Stimulated activated CD4-positive, alpha-beta T cell treated with anti-CD3 and anti-CD28 coated beads, TNF-alpha, amount 100 ng/mL, for 48 hours (primary cell): ENCODE measurements around the gene SKIDA1.

Experiments used
- DNase-seq, 3 donors: peaks; one replicate each; pipeline ENCODE4 v3.0.0-alpha.2; 2020; ENCODE audit warnings: low read depth in 3 of 3

The SKIDA1 gene

GRCh38 chr10:21529032-21529910, 3.8 kb upstream of the SKIDA1 start:
- DNase-seq = no peak

GRCh38 chr10:21528236-21529031, 3.0 kb upstream of the SKIDA1 start:
- DNase-seq = no peak

- DNase-seq = no peak
These were observed 2.2 kb upstream of the SKIDA1 start for GRCh38 chr10:21527598-21528235.

DNA sequence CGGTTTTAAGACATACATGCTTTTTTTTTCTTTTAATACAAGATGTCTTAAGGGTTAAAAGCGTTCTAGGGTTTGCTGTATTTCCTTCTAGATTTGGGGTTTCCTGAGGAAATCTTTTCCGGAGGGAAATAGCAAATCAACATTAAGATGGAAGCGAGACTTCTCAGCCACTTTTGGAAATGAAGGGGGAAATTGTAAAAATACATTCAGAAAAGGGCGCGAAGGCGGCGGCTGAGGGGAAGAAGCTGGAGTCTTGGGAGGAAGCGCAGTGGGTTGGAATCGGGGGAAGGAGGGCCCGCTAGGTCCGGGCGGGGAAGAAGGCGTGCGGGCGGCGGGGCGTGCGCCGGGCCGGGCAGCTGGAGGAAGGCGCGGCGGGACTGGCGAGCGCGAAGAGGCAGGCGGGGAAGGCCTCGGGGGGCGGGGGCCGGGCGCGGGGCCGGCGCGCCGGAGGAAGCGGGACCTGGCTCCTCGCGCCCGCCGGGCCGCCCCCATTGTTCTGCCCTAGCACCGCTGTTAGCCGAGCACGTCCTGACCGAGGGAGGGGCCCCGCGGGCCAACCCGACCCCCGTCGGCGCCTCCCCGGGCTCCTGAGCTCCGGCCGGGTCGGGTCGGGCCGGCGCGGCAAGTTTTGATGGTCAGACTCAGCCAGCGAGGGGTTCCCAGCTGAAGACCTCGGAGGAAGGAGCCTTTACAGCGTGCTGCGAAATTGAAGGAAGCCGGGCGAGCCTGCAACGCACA, 1.5 kb upstream of the SKIDA1 start:
- peak in 1 of 3 donors; percentile 36 for DNase-seq

DNA sequence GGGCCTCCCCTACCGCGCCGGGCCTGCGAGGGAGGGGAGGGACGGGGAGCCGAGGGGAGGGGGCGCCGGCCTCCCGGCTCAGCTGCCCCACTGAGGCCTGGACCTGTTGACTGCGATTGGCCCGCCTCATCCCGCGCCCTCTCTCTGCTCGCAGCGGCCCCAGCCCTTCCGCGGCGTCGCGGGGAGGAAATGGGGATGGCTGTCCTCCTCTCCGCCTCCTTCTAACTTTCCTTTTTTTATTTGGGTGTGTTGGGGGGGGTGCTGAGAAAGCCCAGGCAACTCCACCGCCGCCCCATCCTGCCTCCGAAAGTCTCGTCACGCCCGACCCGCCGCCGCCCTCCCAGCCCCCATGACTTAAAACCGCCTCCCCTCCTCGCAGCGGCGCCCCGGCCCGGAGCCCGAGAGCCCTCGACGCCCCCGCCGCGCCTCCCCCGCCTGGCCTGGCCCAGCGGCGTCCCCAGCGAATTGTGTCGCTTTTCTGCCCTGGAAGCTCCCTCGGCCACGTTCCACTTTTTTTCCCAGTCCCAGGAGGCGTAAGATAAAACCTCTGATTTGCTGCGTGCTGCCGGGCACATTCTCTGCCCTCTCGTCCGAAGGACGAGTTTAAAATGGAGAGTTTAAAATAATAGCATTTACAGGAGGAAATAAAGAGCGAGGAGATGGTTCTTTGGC, 842 bp upstream of the SKIDA1 start:
- DNase-seq = peak in 1 of 3 donors; percentile 49

GRCh38 chr10:21524526-21525366, 736 bp downstream of the SKIDA1 start:
- no peak for DNase-seq

DNA sequence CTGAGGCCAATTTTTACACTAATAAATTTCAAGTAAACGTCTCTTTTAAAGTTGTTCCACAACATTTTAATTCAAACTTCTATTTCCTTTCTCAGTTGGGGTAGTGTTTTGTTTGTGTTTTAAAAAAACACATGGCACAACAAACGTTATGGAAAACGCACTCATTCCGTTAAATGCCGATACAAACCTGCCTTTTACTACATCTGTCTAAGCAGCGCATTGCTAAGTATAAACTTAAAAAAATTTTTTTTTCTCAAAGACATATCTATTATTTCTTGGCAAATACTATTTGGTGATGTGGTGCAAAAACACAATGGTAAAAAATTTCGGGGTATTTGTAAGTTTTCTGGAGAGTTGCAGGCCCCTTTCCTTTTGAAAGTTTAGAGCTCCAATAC, 1.4 kb downstream of the SKIDA1 start:
- no peak for DNase-seq

GRCh38 chr10:21523557-21524008, 1.9 kb downstream of the SKIDA1 start:
- DNase-seq = no peak

- DNase-seq = no peak
These were observed 2.7 kb downstream of the SKIDA1 start for GRCh38 chr10:21522631-21523406.

DNA sequence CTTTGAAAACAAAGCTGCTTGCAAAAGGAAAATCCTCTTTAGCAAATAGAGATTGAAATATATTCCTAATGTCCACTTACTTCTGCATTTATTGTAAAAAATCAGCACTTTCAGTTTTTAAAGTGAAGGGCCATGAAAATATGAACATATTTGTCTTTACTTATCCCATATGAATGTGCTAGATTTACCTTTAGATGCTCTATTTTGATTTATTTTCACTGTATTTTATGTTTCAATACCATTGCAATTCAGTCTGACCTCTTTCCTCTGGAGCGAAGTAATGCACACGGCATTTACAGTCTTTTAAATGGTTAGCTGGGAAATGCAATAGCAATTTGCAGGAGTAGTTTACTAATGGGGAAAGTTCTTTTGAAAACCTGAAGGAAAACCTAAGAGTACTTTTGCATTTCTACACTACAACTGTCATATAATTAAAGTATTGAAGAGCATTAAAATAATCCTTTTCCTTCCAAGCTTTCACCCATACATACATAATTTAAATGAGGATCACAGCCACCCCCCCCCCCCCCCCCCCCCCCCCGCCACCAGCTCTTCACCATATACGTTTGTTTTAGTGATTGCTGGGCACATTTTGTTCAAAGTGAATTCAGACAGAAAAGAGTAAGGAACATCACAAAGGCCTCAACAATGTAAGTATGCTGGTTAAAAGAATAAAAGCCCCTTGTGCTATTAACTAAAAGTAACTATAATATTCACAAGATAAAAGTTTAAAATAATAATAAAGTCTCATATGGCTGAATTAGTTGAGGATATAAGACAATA, 3.5 kb downstream of the SKIDA1 start:
- no peak for DNase-seq

DNA sequence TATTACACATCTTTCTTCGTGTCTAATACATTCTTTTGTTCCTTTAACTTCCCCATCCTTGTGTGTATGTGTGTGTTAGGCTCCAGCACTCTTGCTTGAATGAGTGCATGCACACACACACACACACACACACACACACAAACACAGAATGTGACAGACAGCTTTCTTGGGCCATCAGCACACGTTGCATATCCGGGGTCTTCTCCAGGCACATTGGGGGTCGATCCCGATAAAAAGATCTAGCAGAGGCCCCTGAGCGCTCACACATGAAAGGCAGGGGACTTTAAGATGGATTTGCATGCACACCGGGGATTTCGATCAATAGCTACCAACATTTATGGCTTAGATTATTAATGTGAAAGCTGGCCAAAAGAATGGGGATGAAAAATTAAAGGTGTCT, 4.5 kb downstream of the SKIDA1 start:
- no peak for DNase-seq

DNA sequence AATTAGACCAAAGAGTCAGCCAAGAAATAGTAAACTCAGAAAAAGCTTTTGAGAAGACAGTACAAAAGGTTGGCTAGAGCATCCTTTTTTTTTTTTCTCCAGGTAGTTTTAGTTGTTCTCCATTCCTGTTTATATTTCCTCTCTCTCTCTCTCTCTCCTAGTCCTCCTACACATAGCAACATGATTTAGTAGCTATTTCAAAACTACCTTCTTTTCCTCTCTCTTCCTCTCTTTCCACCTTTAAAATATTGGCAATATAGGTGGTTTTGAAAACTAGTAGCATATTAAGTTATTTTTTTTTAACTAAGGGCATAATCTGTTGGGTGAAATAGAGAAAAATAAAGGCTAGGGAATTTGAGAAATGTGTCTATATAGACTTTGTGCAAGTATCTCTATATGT, 5.0 kb downstream of the SKIDA1 start:
- DNase-seq = no peak

GRCh38 chr10:21519941-21520436, 5.5 kb downstream of the SKIDA1 start:
- no peak for DNase-seq

GRCh38 chr10:21519397-21519933, 6.0 kb downstream of the SKIDA1 start:
- DNase-seq = no peak

DNA sequence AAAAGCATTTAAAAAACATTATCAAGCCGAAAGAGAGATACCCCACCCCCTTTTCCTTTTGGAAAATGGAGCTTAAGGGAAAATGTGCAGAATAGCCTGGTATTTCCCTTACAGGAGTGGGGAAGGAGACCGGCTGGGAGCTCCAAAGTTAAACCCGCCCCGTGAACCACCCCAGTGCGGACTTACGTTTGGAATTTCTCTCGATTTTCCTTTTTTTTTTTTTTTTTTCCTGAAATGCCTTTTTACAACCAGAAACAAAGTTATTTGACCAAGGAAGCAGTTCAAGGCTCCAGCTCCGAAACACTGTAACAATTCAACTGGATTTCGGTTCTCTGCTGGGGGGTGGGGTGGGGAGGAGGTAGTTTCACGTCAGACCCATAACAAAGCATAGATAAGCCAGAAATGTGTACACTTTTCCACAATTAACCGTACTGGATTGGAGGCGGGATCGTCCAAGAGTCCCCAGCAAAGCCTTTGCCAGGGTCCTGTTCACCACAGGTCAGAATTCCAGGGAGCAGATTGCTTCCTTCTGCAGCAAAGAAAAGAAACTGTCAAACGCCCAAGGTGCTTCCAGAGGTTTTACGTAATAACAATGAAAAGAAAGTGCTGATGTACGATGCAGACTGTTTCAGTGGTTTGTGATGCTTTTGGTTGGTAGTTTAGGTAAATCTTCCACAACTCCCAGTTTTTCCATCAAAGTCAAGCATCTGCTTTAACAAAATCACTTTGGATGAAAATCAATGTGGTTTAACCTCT, 6.7 kb downstream of the SKIDA1 start:
- DNase-seq = no peak

- no peak for DNase-seq
These were observed 7.3 kb downstream of the SKIDA1 start for GRCh38 chr10:21518149-21518640.
